ENCODE measurements around the gene CCNY.

DNA sequence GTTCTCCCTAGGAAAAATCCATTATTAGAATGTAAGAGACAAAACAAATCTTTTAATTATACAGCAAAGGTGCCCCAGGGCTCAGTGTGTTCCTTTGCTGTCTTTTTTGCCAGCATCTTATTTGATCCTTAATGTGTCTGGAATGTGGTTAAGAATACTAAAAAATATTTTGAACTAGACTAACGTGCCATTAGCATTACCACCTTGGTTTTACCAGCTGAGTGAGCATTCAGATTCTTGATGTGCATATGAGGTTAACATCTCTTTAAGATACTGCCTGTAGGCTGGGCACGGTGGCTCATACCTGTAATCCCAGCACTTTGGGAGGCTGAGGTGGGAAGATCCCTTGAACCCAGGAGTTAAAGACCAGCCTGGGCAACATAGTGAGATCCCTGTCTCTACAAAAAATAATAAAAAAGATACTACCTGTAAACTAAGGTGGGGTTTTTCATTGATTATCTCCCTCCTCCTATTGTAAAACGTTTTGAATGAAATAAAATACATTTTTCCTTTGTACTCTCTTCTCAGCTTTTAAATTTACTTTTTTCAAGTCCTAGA, 96.6 kb downstream of the CCNY start:
- TF ChIP-seq, protein P1, sequence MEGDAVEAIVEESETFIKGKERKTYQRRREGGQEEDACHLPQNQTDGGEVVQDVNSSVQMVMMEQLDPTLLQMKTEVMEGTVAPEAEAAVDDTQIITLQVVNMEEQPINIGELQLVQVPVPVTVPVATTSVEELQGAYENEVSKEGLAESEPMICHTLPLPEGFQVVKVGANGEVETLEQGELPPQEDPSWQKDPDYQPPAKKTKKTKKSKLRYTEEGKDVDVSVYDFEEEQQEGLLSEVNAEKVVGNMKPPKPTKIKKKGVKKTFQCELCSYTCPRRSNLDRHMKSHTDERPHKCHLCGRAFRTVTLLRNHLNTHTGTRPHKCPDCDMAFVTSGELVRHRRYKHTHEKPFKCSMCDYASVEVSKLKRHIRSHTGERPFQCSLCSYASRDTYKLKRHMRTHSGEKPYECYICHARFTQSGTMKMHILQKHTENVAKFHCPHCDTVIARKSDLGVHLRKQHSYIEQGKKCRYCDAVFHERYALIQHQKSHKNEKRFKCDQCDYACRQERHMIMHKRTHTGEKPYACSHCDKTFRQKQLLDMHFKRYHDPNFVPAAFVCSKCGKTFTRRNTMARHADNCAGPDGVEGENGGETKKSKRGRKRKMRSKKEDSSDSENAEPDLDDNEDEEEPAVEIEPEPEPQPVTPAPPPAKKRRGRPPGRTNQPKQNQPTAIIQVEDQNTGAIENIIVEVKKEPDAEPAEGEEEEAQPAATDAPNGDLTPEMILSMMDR (conservative IDR thresholded peaks at IDR 0.05; ENCODE audit: low read length): no peak
- TF ChIP-seq EZH2phosphoT487 (IDR thresholded peaks at IDR 0.05; ENCODE audit: borderline replicate concordance): no peak

Measured in Loucy (cell line).